SK-N-MC (cell line): ENCODE results near the gene C3orf18.

Source experiments
- DNase-seq: peaks from one replicate; pipeline ENCODE4 v3.0.0-alpha.2; 2011; ENCODE audit warnings: low read depth, low spot score
- H3K27ac ChIP-seq: fragments of 200-600 bp; sonication (generic); 2 replicates; pipeline ENCODE4 v1.5.1; 2016; ENCODE audit warnings: mixed run types
- H3K36me3 ChIP-seq: fragments of 200-600 bp; sonication (generic); 2 replicates; pipeline ENCODE4 v1.6.1; 2017; ENCODE audit warnings: antibody characterized with exemption, low read length, mixed read lengths; ENCODE audit not compliant: insufficient read depth
- H3K4me3 ChIP-seq: fragments of 200-600 bp; sonication (generic); 2 replicates; pipeline ENCODE4 v1.5.1; 2016
- H3K9ac ChIP-seq: fragments of 200-600 bp; sonication (generic); 2 replicates; pipeline ENCODE4 v1.8.0; 2017; ENCODE audit warnings: mixed run types, mixed read lengths; ENCODE audit not compliant: insufficient read length
- H3K9me3 ChIP-seq: fragments of 200-600 bp; sonication (generic); 2 replicates; pipeline ENCODE4 v1.6.1; 2017; ENCODE audit warnings: low read depth, mild to moderate bottlenecking, antibody characterized with exemption, low read length, moderate library complexity, mixed read lengths
- EZH2 ChIP-seq: fragments of 200-600 bp; sonication (generic); IDR thresholded peaks from one replicate; pipeline ENCODE4 v1.6.1; 2017; ENCODE audit warnings: antibody characterized with exemption
- FOXP2 ChIP-seq: optimal IDR thresholded peaks from 2 replicates; pipeline ENCODE3; 2011; ENCODE audit warnings: mild to moderate bottlenecking, moderate library complexity; ENCODE audit not compliant: insufficient read depth; ENCODE audit errors: extremely low read length, control extremely low read depth
- POLR2AphosphoS5 ChIP-seq: IDR thresholded peaks from 2 replicates; pipeline ENCODE4 v1.6.1; 2012; ENCODE audit warnings: mild to moderate bottlenecking, low read depth, low read length, borderline replicate concordance

The C3orf18 gene

DNA sequence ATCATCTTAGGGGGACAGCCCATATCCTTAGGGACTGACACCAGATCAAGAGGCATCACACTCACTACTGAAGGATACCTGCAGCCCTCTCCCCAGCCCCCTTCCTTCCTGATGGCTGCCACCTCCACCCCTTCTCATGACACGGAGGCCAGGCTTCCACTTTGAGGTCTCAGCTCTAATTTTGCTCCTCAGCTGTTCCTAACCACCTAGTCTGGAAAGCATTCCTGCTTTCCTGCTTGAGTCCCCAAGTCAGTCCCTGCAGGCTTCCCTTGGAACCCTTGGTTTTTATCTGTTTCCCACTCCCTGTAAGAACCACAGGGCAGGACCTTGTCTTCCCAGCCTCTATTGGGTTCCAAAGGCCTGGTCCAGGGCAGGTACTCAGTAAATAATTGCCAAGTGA, 3.2 kb downstream of the C3orf18 start:
- no peak for TF ChIP-seq EZH2
- TF ChIP-seq POLR2AphosphoS5, result no peak
- TF ChIP-seq FOXP2, result no peak
- no peak for DNase-seq
- Histone ChIP-seq H3K9ac (no peak overlapping the region), H3K27ac (no peak overlapping the region), H3K9me3 (no peaks in the 10 kb centered on the region), H3K4me3 (no peak overlapping the region), H3K36me3 (no peaks in the 10 kb centered on the region)

DNA sequence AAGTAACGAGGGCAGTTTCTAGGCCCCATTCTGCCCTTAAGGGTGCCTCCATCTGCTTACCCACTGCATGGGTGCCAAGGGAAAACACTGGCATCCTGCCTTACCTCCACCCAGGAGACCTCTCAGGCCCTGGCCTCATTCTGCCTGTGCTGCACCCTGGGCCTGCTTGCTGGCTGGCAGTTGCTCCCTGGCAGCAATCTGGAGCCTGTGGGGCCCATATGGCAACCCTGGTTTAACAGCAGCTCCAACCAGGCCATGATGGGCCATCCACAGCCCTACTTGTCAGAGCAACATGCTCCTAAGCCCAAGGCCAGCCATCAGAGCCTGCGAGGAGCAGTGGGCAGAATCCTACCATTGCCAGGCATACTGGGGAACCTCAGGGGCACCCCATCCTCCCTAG, 3.7 kb downstream of the C3orf18 start:
- Histone ChIP-seq H3K36me3 (no peaks in the 10 kb centered on the region), H3K9me3 (no peaks in the 10 kb centered on the region), H3K27ac (no peak overlapping the region), H3K9ac (no peak overlapping the region), H3K4me3 (no peak overlapping the region)
- TF ChIP-seq EZH2, result no peak
- TF ChIP-seq POLR2AphosphoS5, result no peak
- TF ChIP-seq FOXP2, result no peak
- no peak for DNase-seq

DNA sequence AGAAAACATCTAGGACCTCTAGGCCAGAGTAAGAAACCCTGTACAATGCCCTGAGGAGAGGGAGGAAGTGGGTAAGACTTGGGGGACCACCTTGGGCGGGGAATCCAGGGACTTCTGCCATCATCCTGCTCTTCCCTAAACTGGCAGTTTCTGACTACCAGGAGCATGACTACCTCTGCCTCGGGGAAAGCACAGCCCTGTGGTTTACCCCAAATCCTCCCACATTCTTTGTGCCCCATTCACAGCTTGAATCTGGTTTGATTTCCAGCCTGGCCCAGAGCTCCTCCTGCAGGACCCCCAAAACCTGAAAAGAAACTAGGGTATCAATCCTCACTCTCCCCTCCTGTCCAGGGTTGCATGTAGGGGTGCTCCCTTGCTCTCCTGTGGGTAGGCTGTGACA, 4.7 kb downstream of the C3orf18 start:
- Histone ChIP-seq H3K36me3 (no peaks in the 10 kb centered on the region), H3K9me3 (no peaks in the 10 kb centered on the region), H3K9ac (no peak overlapping the region), H3K4me3 (no peak overlapping the region), H3K27ac (no peak overlapping the region)
- TF ChIP-seq FOXP2 (no peak), POLR2AphosphoS5 (no peak), EZH2 (no peak)
- DNase-seq, result no peak

DNA sequence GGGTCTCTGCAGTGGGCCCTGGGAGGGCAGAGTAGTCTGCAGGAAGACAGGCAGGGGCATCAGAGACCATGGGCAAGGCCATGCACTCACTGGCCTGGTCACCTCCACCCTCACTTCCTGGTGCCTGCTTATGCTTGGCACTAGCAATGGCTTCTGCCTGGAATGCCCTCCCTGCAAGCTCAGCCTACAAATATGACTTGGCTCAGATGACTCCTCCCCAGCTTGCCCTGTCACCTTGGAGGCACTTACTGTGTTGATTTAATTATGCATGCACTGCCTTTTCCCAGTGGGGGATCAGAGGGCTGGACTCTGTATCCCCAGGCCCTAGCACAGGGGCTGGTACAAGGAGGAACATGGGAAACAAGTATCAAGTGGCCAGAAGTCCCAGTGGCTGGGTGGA, 7.8 kb downstream of the C3orf18 start:
- TF ChIP-seq FOXP2 (no peak), POLR2AphosphoS5 (no peak), EZH2 (no peak)
- H3K27ac ChIP-seq, result no peak overlapping the region
- no peak for DNase-seq
- no peaks in the 10 kb centered on the region for H3K36me3 ChIP-seq
- H3K9me3 ChIP-seq, result no peaks in the 10 kb centered on the region
- H3K4me3 ChIP-seq, result no peak overlapping the region
- no peak overlapping the region for H3K9ac ChIP-seq

DNA sequence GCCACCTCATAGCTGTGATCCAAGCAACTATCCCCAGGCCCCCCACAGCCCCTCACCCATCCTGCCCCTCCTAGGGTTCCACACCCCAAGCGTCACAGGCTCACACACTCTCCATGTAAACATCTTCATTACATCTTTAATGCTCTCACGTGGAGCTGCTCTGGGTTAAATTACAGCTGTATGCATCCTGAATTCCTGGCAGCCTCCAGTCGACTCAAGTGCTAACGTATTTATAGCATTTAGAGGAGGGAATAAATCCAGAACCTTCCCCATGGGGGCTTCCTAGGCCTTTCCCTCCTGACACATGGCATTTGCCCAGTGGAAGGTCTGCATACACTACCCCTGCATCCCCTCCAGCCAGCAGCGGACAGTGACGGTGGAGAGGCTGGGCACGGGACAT, 9.6 kb downstream of the C3orf18 start:
- no peak for DNase-seq
- Histone ChIP-seq H3K4me3 (no peak overlapping the region), H3K9me3 (no peaks in the 10 kb centered on the region), H3K36me3 (no peaks in the 10 kb centered on the region), H3K27ac (no peak overlapping the region), H3K9ac (no peak overlapping the region)
- TF ChIP-seq POLR2AphosphoS5, result no peak
- TF ChIP-seq FOXP2, result no peak
- no peak for TF ChIP-seq EZH2

DNA sequence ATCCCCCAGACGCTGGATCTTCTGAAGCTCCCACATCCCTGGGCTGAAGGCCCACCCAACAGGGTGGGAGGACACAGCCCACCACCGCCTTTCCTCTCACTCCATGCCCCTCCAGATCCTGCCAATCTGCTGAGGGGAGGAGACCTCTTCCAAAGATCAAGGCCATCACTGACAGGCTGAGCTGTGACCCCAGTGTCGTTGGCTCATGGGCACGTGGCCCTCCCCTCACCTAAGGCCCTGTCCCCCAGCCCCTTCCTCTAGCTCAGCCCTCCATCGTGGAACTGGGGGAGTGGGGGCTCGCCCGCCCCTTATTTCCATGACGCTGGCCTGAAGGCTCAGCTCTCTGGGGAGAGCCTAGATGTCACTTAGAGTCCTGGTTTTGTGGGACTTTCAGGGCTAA, 10.4 kb downstream of the C3orf18 start:
- H3K4me3 ChIP-seq, result no peak overlapping the region
- no peaks in the 10 kb centered on the region for H3K36me3 ChIP-seq
- DNase-seq, result no peak
- TF ChIP-seq FOXP2 (no peak), EZH2 (no peak), POLR2AphosphoS5 (no peak)
- no peaks in the 10 kb centered on the region for H3K9me3 ChIP-seq
- no peak overlapping the region for H3K27ac ChIP-seq
- no peak overlapping the region for H3K9ac ChIP-seq

DNA sequence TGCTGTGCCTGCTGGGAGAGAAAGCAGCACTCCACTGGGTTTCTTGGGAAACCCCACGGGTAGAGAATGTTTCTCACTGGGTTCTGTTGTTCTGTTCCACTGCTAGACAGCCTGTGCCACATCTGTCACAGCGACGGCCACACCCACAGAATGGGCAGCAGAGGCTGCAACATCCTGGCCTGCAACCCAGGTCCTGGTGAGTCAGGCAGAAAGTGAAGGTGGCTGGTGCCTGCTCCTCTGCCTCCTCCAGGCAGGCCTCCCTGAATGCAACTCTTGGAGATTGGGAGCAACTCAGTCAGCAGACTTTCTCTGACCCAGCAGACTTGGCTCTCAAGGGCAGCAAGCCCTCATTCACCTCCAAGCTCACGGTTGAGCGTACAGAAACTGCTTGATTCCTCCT, 13.0 kb downstream of the C3orf18 start:
- Histone ChIP-seq H3K36me3 (no peaks in the 10 kb centered on the region), H3K9me3 (no peaks in the 10 kb centered on the region), H3K27ac (no peak overlapping the region), H3K9ac (no peak overlapping the region), H3K4me3 (no peak overlapping the region)
- TF ChIP-seq EZH2 (no peak), POLR2AphosphoS5 (no peak), FOXP2 (no peak)
- no peak for DNase-seq

DNA sequence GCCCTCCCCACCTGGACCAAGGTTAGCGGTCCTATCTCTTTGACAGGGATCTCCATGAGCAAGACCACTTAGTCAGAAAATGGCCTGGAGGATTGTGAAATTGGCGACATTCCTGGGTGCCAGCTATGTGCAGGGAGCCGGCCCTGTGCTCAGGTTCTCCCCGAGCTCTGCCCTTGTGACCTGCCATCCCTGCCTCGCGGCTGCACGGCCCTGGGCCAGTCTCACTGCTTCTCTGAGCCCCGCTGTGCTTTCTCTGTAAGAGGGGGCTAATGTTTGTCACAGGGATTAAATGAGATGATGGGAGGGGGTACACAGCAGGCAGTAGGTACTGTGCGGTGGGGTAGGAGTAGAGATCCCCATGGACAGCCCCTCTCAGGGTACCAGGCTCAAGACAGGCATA, 14.9 kb downstream of the C3orf18 start:
- TF ChIP-seq EZH2 (no peak), POLR2AphosphoS5 (no peak), FOXP2 (no peak)
- Histone ChIP-seq H3K4me3 (no peak overlapping the region), H3K9ac (no peak overlapping the region), H3K27ac (no peak overlapping the region), H3K9me3 (no peaks in the 10 kb centered on the region), H3K36me3 (no peaks in the 10 kb centered on the region)
- no peak for DNase-seq

DNA sequence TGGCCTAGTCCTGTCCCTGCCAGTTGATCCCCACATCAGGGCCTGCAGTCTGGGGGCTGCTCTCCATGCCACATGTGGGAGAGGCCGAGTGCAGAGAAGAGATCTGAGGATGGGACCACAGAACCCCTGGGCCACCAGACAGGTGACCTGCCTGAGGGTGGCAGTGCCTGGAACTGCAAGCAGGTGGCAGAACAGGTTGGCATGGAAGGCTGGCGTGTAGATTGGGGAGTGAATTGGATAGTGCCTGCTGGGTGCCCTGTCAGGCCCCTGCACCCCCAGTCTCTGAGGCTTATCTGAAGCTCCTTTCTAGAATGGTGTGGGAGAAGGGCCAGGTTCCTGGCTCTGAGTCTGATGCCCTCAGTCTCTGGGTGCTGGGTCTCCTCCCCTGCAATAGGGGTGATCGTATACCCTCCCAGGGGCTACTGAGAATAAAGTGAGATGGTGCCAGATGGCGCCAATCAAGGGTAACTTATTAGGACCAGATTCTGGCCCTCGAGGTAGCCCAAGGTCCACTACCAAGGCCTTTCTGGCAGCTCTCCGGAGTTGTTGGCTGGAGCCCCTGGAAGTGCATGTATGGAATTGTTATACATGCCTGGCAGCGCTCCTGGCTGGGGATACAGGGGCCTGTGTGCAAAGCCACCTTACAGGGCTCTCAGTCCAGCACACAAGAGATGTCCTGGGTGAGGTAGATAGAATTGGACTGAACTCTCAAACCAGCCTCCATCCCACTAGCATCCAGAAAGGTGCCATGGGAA, 15.7 kb downstream of the C3orf18 start:
- Histone ChIP-seq H3K36me3 (no peaks in the 10 kb centered on the region), H3K27ac (no peak overlapping the region), H3K9ac (no peak overlapping the region), H3K4me3 (no peak overlapping the region), H3K9me3 (no peaks in the 10 kb centered on the region)
- no peak for TF ChIP-seq EZH2
- no peak for TF ChIP-seq POLR2AphosphoS5
- no peak for TF ChIP-seq FOXP2
- no peak for DNase-seq
